NCI-H748 (cell line): Measurements from ENCODE around the gene MTAP.

Experiments used
- DNase-seq: peaks from one replicate; lab custom pipeline; 2025; ENCODE audit not compliant: unreplicated experiment; lab: John Stamatoyannopoulos, UW

Gene MTAP

DNA sequence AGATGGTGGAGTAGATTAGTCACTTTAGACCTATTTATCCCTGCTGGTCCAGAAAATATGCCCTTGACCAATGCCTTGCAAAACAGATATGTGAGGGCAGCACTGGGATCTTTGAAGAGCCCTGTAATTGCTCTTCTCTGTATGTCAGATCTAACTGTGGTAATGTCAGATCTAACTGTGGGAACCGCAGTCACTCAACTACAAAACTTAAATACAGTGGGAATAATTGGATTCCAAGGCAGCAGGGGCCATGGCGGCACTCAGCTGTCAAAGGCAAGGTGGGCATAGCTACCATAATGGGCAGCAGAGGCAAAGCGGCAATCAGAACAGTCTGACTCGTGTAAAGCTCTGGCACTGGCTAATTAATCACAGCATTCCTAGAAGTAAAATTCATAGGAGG is 46.2 kb downstream of the MTAP start:
- no peak for DNase-seq

DNA sequence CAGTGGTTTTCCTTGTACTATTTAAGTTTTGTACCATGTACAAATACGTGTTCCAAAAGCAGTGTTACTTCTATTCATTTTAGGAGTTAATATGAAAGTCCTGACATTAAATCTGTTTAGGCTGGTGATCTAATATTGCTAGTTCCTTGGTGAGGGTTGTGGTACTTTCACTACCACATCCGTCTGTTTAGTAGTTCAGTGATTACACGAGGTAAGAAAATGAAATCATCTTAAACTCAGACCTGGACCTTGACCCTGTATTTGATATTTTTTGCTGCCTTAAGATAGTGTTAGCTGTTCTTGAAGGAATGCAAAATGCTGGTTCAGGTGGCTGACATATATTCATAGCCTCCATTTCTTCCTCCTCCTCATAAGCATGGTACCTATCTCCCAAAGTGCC is 50.3 kb downstream of the MTAP start:
- DNase-seq, result no peak

DNA sequence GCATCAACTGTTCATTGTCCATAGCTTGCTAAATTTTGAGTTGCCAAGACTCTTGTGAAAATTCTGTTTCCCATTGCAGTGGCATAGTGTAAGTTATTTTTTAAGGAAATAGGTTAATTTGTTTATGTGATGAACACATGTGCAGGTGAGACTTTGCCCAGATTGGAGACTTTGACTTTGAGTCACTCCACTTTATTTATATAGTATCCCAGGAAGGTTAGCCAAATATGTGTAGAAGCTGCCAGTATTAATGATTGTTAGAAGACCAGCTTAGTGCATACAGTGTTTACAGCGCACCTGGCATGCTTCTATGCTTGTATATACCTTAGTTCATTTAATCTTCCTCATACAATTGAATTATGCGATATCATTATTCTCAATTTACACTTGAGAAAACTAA is 51.0 kb downstream of the MTAP start:
- no peak for DNase-seq

DNA sequence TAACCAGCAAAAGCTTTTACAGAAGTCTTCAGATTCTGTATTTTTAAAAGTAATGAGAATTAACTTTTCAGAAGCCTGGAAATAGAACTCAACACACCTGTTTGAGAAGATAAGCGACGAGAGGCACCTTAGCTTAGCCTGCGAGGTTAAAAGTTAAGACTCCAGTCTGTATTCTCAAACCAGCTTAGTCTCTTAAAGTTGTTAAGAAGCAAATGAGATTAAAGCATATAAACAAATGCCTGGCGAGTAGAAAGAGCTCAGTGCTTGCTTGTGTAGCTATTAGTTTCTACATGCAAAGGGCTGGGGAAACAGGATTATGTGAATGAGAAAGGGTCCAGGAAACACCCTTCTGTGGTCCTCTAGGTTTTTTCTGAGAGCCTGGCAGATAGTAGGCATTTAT is 51.7 kb downstream of the MTAP start:
- DNase-seq, result no peak

DNA sequence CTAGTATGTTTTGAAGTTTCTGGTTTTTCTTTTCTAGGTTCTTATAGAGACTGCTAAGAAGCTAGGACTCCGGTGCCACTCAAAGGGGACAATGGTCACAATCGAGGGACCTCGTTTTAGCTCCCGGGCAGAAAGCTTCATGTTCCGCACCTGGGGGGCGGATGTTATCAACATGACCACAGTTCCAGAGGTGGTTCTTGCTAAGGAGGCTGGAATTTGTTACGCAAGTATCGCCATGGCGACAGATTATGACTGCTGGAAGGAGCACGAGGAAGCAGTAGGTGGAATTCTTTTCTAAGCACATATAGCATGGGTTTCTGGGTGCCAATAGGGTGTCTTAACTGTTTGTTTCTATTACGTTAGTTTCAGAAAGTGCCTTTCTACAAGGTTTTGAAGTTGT is 52.2 kb downstream of the MTAP start:
- no peak for DNase-seq

DNA sequence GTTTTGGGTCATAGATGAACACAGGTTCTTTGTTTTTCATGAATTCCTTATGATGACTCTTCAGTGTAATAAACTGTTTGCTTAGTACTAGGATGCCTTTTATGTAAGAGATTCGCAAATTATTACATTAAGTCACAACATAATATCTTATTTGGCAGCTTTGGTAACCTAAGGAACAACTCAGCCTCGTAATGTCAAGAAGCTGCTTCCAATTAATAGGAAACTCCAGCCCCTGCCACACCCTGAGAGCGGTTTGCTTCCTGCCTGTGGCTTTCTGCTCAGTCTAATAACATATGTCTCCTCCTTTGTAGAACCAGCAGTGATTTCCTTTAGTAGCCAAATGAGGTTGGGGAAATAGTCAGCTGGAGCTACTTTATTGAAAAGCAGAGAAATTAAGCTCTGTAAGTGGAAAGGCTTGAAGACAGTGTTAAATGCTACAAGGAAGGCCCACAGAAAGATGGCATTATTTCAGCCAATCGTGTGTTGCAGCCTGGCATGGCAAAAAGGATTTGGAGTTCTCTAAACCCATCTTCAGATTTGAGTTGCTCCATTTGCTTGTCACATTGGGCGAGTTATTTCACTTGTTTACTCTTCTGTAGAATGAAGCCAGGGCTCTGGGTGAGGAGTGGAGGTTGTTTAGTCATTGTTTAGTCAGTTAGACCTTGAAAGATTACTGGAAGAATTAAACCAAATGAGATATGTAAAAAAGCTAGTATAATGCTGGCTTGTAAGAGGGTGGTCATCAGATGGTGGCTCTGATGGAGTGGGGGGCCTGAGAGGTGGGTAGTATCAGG is 54.1 kb downstream of the MTAP start:
- no peak for DNase-seq

DNA sequence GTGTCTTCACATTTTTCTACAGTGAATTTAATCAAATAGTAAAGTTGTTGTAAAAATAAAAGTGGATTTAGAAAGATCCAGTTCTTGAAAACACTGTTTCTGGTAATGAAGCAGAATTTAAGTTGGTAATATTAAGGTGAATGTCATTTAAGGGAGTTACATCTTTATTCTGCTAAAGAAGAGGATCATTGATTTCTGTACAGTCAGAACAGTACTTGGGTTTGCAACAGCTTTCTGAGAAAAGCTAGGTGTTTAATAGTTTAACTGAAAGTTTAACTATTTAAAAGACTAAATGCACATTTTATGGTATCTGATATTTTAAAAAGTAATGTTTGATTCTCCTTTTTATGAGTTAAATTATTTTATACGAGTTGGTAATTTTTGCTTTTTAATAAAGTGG is 60.4 kb downstream of the MTAP start:
- no peak for DNase-seq

DNA sequence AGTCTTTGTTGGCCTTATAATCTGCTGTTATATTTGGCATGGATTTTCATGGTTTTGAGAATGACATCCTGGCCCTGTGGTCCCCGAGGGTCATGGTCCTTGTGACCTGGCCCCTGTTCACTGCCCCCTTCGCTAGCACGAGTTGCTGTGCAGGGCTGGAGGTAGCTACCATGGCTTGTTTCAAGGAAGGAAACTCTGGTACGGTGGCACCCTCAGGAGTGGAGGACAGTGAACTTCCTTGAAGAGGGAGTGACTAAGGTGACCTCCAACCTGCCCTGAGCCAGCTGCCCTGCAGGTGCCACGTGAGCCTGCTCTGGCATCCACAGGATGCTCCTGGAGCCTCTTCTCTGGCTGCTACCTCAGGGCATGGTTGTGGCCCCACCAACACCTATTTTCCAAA is 62.1 kb downstream of the MTAP start:
- no peak for DNase-seq

DNA sequence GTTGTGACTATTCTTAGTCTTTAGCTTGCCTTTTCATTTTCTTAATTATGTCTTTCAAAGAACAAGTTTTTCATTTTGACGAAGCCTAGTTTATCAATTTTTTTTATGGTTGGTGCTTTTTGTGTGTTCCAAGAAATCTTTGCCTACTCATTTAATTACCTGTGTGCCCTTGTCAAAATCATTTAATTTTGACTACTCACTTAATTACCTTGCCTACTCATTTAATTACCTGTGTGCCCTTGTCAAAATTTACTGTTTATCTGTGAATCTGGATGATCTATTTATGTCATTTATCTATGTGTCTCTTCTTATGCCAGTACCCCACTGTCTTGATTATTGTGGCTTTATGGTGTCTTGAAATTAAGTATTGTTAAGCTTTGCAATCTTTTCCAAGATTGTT is 63.9 kb downstream of the MTAP start:
- no peak for DNase-seq

DNA sequence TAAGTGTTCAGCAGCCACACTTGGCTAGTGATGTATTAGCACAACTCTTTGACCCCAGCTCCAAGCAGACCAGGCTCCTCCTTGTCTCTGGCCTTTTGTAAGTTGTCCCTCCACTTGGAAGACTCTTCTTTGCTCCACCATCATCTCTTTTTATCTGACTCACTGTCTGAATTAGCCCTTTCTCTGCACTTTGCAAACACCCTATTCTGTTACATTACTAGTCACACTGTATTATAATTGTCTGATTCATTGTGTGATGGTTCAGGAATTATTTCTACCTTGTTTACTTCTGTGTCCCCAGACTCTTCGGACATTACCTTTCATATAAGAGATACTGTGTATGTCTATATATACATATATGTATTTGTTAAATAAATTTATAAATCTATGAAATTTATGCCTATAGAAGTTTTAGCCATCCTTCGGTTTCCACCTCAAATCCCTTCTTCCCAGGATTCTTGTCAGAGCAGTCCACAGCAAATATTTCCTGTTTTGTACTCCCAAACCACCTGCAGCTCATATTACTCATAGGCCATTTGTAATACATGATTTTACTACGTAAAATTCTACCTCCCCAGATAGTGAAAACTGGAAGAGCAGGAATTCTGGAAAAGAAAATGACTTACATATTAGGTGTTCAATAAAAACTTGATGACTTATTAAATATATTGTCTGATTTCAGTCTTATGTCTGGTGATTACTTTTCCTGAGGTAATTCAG is 69.0 kb downstream of the MTAP start:
- no peak for DNase-seq

DNA sequence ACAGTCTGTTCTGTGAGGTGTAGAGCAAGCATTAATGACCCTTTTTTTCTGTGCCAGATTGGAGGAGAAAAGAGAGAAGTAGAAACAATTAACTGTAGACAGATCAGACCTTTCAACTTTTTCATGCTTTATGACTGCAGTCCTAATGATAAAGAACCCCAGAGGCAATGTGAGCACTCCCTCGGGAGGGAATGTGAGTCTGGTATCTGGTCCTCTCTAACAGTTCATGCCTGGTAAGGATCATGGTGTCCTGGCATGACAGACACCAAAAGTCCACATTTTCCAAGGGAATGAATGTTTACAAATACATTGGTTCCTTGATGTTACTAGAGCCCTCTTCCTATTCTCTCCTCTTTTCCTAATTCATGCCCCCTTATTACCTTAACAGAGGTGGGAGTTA is 70.3 kb downstream of the MTAP start:
- no peak for DNase-seq

DNA sequence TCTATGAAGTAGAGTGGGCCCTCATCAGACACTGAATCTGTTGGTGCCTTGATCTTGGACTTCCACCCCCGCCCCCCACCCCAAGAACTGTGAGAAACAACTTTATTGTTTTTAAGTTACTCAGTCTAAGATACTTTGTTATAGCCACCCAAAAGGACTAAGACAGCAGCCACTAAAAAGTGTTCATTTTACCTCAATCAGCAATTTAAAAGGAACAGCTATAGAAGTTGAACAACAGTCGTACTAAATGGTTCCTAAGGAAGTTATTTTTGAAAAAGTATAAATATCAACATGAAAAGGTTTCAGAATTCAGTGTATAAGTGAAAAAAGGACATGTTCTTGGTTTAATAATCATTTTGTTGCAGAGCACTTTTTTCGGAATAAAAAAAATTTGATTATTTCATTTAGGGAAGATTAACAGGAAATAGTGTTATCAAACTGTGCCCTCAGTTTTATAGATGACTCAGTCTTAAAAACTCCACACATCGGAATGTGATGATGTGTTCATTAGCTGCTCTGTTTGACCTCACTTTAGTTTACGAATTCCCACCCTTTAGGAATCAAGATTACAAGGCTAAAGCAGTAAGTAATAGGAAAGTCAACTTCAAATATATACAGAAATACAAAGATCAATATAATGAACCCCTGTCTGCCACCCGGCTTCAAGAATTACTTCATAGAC is 71.2 kb downstream of the MTAP start:
- DNase-seq, result no peak

DNA sequence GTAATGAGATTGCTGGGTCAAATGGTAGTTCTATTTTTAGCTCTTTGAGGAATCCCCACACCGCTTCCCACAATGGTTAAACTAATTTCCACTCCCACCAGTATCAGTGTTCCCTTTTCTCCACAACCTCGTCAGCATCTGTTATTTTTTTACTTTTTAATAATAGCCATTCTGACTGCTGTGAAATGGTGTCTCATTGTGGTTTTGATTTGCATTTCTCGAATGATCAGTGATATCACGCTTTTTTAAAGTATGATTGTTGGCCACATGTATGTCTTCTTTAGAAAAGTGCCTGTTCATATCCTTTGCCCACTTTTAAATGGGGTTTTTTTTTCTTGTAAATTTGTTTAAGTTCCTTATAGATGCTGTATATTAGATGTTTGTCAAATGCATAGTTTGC is 73.5 kb downstream of the MTAP start:
- DNase-seq, result no peak

DNA sequence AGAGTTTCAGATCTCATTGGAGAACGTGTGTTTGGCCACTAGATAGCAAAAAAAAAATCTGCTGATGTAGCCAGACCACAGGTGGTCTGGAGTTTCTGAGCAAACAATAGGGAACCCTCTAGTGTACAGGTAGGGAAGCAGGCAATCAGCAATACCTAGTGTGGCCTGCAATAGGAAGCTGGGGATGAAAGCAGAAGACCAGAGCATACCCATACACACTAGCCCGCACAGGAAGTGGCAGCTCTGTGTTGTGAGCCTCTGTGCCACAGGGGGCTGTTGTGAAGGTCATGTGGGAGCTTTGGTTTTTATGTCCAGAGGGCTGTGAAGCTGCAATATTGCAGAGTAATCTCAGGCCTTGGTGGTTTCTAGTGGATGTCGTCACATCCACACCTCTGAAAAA is 81.2 kb downstream of the MTAP start:
- DNase-seq, result peak; percentile 29

DNA sequence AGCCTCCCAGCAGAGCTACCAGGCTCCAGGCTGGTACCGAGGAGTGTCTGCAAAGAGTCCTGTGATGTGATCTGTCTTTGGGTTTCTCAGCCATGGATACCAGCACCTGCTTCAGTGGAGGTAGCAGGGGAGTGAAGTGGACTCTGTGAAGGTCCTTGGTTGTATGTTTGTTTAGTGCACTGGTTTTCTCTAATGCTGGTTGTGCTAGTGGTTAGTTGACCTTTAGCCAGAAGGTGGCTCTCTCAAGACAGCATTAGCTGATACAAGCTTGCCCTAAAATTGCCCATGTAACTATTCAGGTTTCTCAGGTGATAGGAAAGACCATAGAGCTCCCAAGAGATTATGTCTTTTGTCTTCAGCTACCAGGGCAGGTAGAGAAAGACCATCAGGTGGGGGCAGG is 87.2 kb downstream of the MTAP start:
- DNase-seq, result no peak

DNA sequence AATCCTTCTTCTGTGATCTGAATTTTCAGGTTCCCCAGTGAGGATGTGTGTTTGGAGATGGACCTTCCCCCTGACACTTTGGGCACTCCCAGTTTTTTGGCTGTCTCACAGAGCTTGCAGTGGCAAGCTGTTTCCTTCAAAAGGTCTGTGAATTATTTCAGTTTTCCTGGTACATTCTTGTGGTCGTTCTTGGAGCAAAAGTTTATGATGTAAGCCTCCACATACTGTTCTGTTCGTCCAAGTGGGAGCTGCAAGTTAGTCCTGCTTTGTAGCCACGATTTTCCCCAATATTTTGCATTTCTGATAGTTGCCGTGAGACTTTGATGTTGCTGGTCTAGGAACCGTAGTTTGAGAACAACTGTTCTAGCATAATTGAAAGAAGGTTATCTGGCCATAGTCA is 88.3 kb downstream of the MTAP start:
- no peak for DNase-seq

DNA sequence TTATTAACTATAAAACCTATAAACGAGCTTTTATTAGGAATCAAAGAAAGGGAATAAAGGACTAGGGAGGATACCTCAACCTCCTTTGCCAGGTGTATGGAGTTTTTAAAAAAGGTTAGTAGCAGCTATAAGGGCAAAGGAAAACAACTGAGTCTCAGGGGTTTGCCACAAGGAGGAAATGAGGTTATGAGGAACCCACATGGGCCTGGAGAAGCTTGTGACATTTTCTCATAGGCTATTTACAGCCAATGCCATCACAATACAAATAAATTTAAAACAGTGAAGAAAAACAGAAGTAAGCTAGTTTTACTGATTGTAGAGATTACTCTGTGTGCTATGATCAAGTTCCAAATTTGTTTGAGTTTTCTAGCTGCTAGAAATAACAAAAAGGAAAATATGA is 99.1 kb downstream of the MTAP start:
- no peak for DNase-seq

DNA sequence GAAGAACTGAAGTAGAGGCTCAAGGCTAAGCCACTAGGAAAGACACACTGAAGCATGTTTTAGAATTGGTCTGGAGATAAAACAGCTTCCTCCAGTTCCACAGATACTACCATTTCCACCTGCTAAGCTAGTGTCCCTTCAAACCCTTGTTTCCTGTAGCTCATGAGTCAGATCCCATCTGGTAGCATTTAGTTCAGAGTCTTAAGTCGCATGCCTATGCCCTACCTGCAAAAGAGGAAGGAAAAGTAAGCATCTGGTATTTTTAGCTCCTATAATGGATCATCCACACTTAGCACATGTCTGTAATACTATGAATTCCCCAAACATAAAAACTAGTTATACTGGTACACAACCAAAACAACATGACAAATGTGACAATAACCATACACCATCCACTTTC is 99.7 kb downstream of the MTAP start:
- no peak for DNase-seq

DNA sequence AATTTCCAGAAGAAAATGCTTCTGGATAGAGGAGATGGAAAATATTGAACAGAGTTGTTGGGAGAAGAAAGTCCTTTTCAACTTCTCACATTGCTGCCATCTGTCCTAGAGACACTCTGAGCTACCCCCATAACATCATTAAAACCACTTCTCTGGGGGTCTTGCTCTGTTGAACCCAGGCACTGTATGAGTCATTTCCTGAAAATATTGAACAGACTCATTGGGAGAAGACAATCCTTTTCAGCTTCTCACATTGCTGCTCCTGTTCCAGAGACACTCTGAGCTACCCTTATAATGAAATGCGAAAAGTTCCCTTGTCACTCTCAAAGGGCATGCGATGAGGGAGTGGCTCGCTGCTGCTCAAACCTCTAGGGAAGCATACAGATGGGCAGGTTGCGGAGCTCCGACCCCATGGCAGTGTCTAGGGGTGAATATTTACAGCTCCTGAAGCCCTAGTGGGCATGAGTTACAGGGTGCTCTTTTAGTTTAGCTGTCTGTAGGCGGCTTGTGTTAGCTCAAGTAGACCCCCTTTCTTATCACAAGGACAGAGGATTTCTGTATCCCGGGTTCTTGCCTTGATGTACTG is 101.0 kb downstream of the MTAP start:
- DNase-seq, result no peak

DNA sequence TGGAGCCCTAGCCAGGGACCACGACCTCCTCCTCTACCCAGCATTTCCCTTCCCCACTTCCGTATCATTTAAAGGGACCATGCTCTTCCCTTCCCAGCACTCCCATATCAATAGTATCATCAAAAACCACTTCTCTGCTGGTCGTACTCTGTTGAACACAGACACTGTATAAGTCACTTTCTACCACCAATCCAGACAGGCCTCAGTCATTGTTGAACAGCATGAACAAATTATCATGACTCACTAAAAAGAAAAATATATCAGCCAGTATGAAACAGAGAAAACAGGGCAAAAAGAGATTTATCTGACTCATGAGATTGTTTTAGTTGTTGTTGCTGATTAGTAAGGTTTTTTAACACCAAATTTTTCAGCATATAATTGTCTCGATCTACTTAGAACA is 101.9 kb downstream of the MTAP start:
- DNase-seq, result no peak

DNA sequence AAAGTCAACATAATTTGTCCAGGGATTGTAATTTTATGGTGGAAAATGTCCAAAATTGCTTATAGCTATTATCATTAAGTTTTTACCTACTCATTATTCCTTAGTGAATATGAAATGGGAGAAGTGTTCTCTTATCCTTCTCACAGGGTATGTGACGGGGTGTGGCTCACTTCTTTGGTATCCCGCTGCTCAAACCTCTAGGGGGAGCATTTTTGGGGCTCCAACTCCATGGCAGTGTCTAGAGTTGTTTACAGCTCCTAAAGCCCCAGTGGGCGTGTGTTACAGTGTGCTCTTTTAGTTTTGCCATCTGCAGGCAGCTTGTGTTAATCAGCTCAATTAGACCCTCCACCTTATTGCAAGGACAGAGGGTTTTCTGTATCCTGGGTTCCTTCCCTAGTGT is 102.3 kb downstream of the MTAP start:
- DNase-seq, result no peak

DNA sequence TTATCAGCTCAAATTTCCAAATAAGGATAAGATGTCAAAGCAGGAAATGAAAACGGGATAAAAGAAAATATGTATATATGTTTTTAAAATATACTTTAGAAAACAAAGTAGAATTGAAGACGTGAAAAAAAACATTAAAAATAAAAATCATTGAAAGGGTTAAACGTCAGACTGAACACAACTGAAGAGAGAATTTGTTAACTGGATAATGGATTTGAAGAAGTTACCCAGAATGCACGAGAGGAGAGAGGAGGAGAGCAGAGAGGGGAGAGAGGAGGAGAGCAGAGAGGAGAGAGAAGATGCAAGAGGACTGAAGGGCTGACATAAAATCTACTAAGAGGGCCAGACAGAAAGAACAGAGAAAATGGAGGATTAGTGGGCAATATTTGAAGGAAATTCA is 103.8 kb downstream of the MTAP start:
- DNase-seq, result no peak
